IPS-NIHi7 (cell line): ENCODE results near the gene EOLA2.
"Not testable (repeated sequence)": the region's sequence is repeated elsewhere in the genome, so short reads cannot be mapped to it uniquely, and the experiment has no call there.

ENCODE experiments used
- DNase-seq: peaks from one replicate; pipeline ENCODE4 v3.0.0; 2012; ENCODE audit warnings: mixed read lengths; ENCODE audit errors: extremely low spot score

Gene EOLA2

GRCh38 chrX:149938427-149938880 is at the start of gene EOLA2:
Gene EOLA2, minus strand, starts transcription at chrX:149938491. Its CDS starts 4,617 bp downstream, at chrX:149933874.
- peak; percentile 63 for DNase-seq

GRCh38 chrX:149987613-149988012 is 49.3 kb upstream of the EOLA2 start:
- no peak for DNase-seq

- DNase-seq = no peak
Measured at GRCh38 chrX:149984411-149984810, 46.1 kb upstream of the EOLA2 start.

GRCh38 chrX:149982310-149982709 is 44.0 kb upstream of the EOLA2 start:
- DNase-seq = no peak

- DNase-seq = no peak
Measured at GRCh38 chrX:149979126-149979644, 40.9 kb upstream of the EOLA2 start.

GRCh38 chrX:149962859-149963757 is 24.8 kb upstream of the EOLA2 start:
- DNase-seq = peak; percentile 44

- DNase-seq = no peak
Measured at GRCh38 chrX:149962010-149962409, 23.7 kb upstream of the EOLA2 start.

GRCh38 chrX:149961572-149961971 is 23.3 kb upstream of the EOLA2 start:
- no peak for DNase-seq

GRCh38 chrX:149950681-149951080 is 12.4 kb upstream of the EOLA2 start:
- DNase-seq = peak; percentile 12

GRCh38 chrX:149949743-149950436 is 11.6 kb upstream of the EOLA2 start:
- DNase-seq = no peak

GRCh38 chrX:149948016-149948415 is 9.7 kb upstream of the EOLA2 start:
- peak; percentile 10 for DNase-seq

GRCh38 chrX:149946932-149947331 is 8.6 kb upstream of the EOLA2 start:
- not testable (repeated sequence) for DNase-seq

GRCh38 chrX:149945820-149946219 is 7.5 kb upstream of the EOLA2 start:
- DNase-seq = not testable (repeated sequence)

GRCh38 chrX:149945087-149945670 is 6.9 kb upstream of the EOLA2 start:
- DNase-seq = not testable (repeated sequence)

GRCh38 chrX:149940674-149941024 is 2.4 kb upstream of the EOLA2 start:
- not testable (repeated sequence) for DNase-seq

GRCh38 chrX:149939905-149940673 is 1.8 kb upstream of the EOLA2 start:
- peak; percentile 74 for DNase-seq

GRCh38 chrX:149939655-149939904 is 1.3 kb upstream of the EOLA2 start:
- no peak for DNase-seq

- DNase-seq = peak; percentile 49
Measured at GRCh38 chrX:149938881-149939654, 777 bp upstream of the EOLA2 start.

GRCh38 chrX:149937871-149938426 is 342 bp downstream of the EOLA2 start:
- DNase-seq = no peak

- DNase-seq = not testable (repeated sequence)
Measured at GRCh38 chrX:149937328-149937727, 963 bp downstream of the EOLA2 start.

GRCh38 chrX:149933547-149933946 is 4.7 kb downstream of the EOLA2 start:
- DNase-seq = not testable (repeated sequence)
